HG03378 (cell line): ENCODE measurements around the gene SYNM.
"Not testable (repeated sequence)": the region's sequence is repeated elsewhere in the genome, so short reads cannot be mapped to it uniquely, and the experiment has no call there.

Experiments used
- ATAC-seq: cut with Tn5 transposase; IDR thresholded peaks from one replicate; pipeline ENCODE4 v1.9.1; 2021; ENCODE audit warnings: mild to moderate bottlenecking, moderate library complexity; ENCODE audit not compliant: unreplicated experiment

The SYNM gene

GRCh38 chr15:99103279-99103678, 1.6 kb upstream of the SYNM start:
- no peak for ATAC-seq

- ATAC-seq, result no peak
Observed at GRCh38 chr15:99105514-99106341, 848 bp downstream of the SYNM start.

- no peak for ATAC-seq
Observed at GRCh38 chr15:99106417-99107220, 1.7 kb downstream of the SYNM start.

- ATAC-seq, result no peak
Observed at GRCh38 chr15:99108993-99109392, 4.1 kb downstream of the SYNM start.

- no peak for ATAC-seq
Observed at GRCh38 chr15:99109555-99110021, 4.7 kb downstream of the SYNM start.

- no peak for ATAC-seq
Observed at GRCh38 chr15:99110093-99110492, 5.2 kb downstream of the SYNM start.

GRCh38 chr15:99110581-99111320, 5.9 kb downstream of the SYNM start:
- no peak for ATAC-seq

GRCh38 chr15:99111641-99112040, 6.8 kb downstream of the SYNM start:
- ATAC-seq, result not testable (repeated sequence)

GRCh38 chr15:99113547-99114271, 8.8 kb downstream of the SYNM start:
- no peak for ATAC-seq

- no peak for ATAC-seq
Observed at GRCh38 chr15:99114511-99115299, 9.8 kb downstream of the SYNM start.

- no peak for ATAC-seq
Observed at GRCh38 chr15:99115300-99116215, 10.7 kb downstream of the SYNM start.

GRCh38 chr15:99117111-99117510, 12.2 kb downstream of the SYNM start:
- ATAC-seq, result no peak

GRCh38 chr15:99117563-99118257, 12.8 kb downstream of the SYNM start:
- ATAC-seq, result no peak

- no peak for ATAC-seq
Observed at GRCh38 chr15:99118258-99118632, 13.4 kb downstream of the SYNM start.

GRCh38 chr15:99118801-99119546, 14.1 kb downstream of the SYNM start:
- no peak for ATAC-seq

- no peak for ATAC-seq
Observed at GRCh38 chr15:99120050-99120777, 15.3 kb downstream of the SYNM start.

GRCh38 chr15:99121207-99121606, 16.3 kb downstream of the SYNM start:
- no peak for ATAC-seq
